Measurements from ENCODE around the gene ECM1. TPM values are rescaled to one million over a fixed set of nuclear protein-coding genes. Genes with fewer than 3 reads are reported as not detected.

The ECM1 gene
- total RNA-seq, 1 experiment from 2014 or later: 3.7 TPM

- H3K36me3 ChIP-seq (ENCODE audit: low read depth, low read length): no peaks in the 10 kb centered on the region
- peaks cover 16% of the 10 kb centered on the region for H3K4me1 ChIP-seq (ENCODE audit: insufficient read depth, low read length)
- no peak for DNase-seq
- intact Hi-C loops (cut with micrococcal nuclease): no loop called here
- no TSS peak for BruUV-seq (replicated peaks)
- H4K20me1 ChIP-seq (ENCODE audit: low read length): no peaks in the 10 kb centered on the region
- no peaks in the 10 kb centered on the region for H3K9me3 ChIP-seq (ENCODE audit: low read length)
- no peak for ATAC-seq
- CTCF ChIA-PET: interaction anchor here (1.3 kb wide), 1 partner anchor 19 kb away, joined by 4 read pairs; no protein-coding TSS in a partner anchor
- POLR2A ChIA-PET (ENCODE audit: unreplicated experiment): no interaction called here
- no peak overlapping the region for H3K9ac ChIP-seq (ENCODE audit: low read length)
- TF ChIP-seq CTCF (conservative IDR thresholded peaks at IDR 0.05; ENCODE audit: low read depth, low read length) (no peak), EZH2phosphoT487 (IDR thresholded peaks at IDR 0.05; ENCODE audit: borderline replicate concordance, low read length) (no peak), EZH2 (IDR thresholded peaks at IDR 0.05; ENCODE audit: low read length, unreplicated experiment) (no peak)
- no peaks in the 10 kb centered on the region for H3K9me2 ChIP-seq (replicated peaks; ENCODE audit: low read length)
- H2AFZ ChIP-seq (ENCODE audit: low read length): no peak overlapping the region
- no peaks in the 10 kb centered on the region for H3K27me3 ChIP-seq (ENCODE audit: low read length)
- no peak overlapping the region for H3K4me3 ChIP-seq (ENCODE audit: low read length)
- no peak overlapping the region for H3K4me2 ChIP-seq (ENCODE audit: low read length)
- no peak overlapping the region for H3K27ac ChIP-seq (ENCODE audit: low read length)
- H3K79me2 ChIP-seq (ENCODE audit: low read length): no peaks in the 10 kb centered on the region
- no peaks in the 10 kb centered on the region for H3F3A ChIP-seq (ENCODE audit: low read length, unreplicated experiment)
These were observed 4.9 kb downstream of the ECM1 start for GRCh38 chr1:150512846-150513245.

DNA sequence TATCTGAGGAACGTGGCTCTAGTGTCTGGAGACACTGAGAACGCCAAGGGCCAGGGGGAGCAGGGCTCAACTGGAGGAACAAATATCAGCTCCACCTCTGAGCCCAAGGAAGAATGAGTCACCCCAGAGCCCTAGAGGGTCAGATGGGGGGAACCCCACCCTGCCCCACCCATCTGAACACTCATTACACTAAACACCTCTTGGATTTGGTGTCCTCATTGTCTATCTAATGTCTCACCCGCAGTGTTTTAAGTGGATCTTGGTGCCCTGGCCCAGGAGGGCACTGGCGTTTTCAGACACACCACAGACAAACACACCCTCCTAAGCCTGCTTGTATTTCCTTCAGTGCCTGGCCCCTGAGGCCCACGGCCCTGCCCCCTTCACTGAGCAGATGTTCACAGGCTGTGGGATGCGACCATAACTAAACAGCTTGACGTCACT is 5.5 kb downstream of the ECM1 start:
- H3K27me3 ChIP-seq (ENCODE audit: low read length): no peaks in the 10 kb centered on the region
- no peak overlapping the region for H3K4me2 ChIP-seq (ENCODE audit: low read length)
- no peak for ATAC-seq
- no peak for TF ChIP-seq CTCF (conservative IDR thresholded peaks at IDR 0.05; ENCODE audit: low read depth, low read length)
- no peak for TF ChIP-seq EZH2phosphoT487 (IDR thresholded peaks at IDR 0.05; ENCODE audit: borderline replicate concordance, low read length)
- no peak for TF ChIP-seq EZH2 (IDR thresholded peaks at IDR 0.05; ENCODE audit: low read length, unreplicated experiment)
- no peak for DNase-seq
- H3K36me3 ChIP-seq (ENCODE audit: low read depth, low read length): no peaks in the 10 kb centered on the region
- no peak overlapping the region for H3K9ac ChIP-seq (ENCODE audit: low read length)
- ChIA-PET CTCF (interaction anchor here (1.3 kb wide), 1 partner anchor 19 kb away, joined by 4 read pairs; no protein-coding TSS in a partner anchor), POLR2A (ENCODE audit: unreplicated experiment) (no interaction called here)
- H4K20me1 ChIP-seq (ENCODE audit: low read length): no peaks in the 10 kb centered on the region
- intact Hi-C loops (cut with micrococcal nuclease): no loop called here
- H3K27ac ChIP-seq (ENCODE audit: low read length): no peak overlapping the region
- H3K79me2 ChIP-seq (ENCODE audit: low read length): no peaks in the 10 kb centered on the region
- H3K4me1 ChIP-seq (ENCODE audit: insufficient read depth, low read length): peaks cover 11% of the 10 kb centered on the region
- H3K4me3 ChIP-seq (ENCODE audit: low read length): no peak overlapping the region
- BruUV-seq (replicated peaks): no TSS peak
- H3K9me3 ChIP-seq (ENCODE audit: low read length): no peaks in the 10 kb centered on the region
- H3F3A ChIP-seq (ENCODE audit: low read length, unreplicated experiment): no peaks in the 10 kb centered on the region
- H3K9me2 ChIP-seq (replicated peaks; ENCODE audit: low read length): no peaks in the 10 kb centered on the region
- H2AFZ ChIP-seq (ENCODE audit: low read length): no peak overlapping the region

- H3K4me2 ChIP-seq (ENCODE audit: low read length): no peak overlapping the region
- POLR2A ChIA-PET (ENCODE audit: unreplicated experiment): no interaction called here
- H3K9ac ChIP-seq (ENCODE audit: low read length): no peak overlapping the region
- no peak for TF ChIP-seq EZH2phosphoT487 (IDR thresholded peaks at IDR 0.05; ENCODE audit: borderline replicate concordance, low read length)
- no peak for TF ChIP-seq EZH2 (IDR thresholded peaks at IDR 0.05; ENCODE audit: low read length, unreplicated experiment)
- TF ChIP-seq CTCF (conservative IDR thresholded peaks at IDR 0.05; ENCODE audit: low read depth, low read length): no peak
- no TSS peak for BruUV-seq (replicated peaks)
- no peak for ATAC-seq
- H3F3A ChIP-seq (ENCODE audit: low read length, unreplicated experiment): no peaks in the 10 kb centered on the region
- H3K9me3 ChIP-seq (ENCODE audit: low read length): no peaks in the 10 kb centered on the region
- no peaks in the 10 kb centered on the region for H3K9me2 ChIP-seq (replicated peaks; ENCODE audit: low read length)
- CTCF ChIA-PET: interaction anchor here (1.3 kb wide), 1 partner anchor 18 kb away, joined by 4 read pairs; no protein-coding TSS in a partner anchor
- no peak overlapping the region for H3K4me3 ChIP-seq (ENCODE audit: low read length)
- no peak for DNase-seq
- no peaks in the 10 kb centered on the region for H3K36me3 ChIP-seq (ENCODE audit: low read depth, low read length)
- H3K27me3 ChIP-seq (ENCODE audit: low read length): no peaks in the 10 kb centered on the region
- H3K27ac ChIP-seq (ENCODE audit: low read length): no peak overlapping the region
- H4K20me1 ChIP-seq (ENCODE audit: low read length): no peaks in the 10 kb centered on the region
- no peaks in the 10 kb centered on the region for H3K79me2 ChIP-seq (ENCODE audit: low read length)
- peaks cover 11% of the 10 kb centered on the region for H3K4me1 ChIP-seq (ENCODE audit: insufficient read depth, low read length)
- intact Hi-C loops (cut with micrococcal nuclease): no loop called here
- no peak overlapping the region for H2AFZ ChIP-seq (ENCODE audit: low read length)
These were observed 6.4 kb downstream of the ECM1 start for GRCh38 chr1:150514260-150514659.
